Measurements from ENCODE around the gene F2.

F2 gene

DNA sequence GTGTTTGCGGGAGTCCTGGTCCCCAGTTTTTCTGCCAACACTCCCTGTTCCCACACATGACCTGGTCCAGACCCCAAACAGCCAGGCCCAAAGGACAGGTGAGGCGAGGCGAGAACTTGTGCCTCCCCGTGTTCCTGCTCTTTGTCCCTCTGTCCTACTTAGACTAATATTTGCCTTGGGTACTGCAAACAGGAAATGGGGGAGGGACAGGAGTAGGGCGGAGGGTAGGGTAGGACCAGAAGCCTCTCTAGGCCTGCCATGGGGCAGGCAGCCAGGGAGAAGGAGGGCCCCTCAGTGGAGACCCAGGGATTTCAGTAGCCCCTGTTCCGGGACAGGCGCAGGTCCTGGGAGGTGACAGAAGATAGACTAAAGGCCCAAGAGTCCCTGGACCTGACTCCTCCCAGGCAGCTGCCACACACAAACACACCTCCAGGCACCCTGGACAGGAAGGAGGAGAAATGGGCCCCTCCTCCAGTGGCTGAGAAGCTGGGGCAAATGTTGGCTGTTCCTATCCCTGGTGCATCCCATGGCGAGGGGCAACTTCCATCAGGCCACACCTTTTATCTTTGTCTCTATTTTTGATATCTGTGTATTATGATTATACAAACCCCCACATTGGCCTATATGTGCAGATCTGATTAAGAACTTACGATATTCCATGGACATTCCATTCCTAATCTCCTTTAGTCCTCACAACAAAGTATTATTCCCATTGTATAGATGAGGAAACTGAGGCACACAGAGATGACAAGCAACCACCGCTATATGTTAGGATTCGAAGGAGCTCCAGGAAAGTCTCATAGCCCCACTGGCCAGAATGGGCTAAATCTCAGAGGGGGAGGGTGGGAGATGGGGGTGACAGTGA is 626 bp upstream of the F2 start:
- DNase-seq = no peak

DNA sequence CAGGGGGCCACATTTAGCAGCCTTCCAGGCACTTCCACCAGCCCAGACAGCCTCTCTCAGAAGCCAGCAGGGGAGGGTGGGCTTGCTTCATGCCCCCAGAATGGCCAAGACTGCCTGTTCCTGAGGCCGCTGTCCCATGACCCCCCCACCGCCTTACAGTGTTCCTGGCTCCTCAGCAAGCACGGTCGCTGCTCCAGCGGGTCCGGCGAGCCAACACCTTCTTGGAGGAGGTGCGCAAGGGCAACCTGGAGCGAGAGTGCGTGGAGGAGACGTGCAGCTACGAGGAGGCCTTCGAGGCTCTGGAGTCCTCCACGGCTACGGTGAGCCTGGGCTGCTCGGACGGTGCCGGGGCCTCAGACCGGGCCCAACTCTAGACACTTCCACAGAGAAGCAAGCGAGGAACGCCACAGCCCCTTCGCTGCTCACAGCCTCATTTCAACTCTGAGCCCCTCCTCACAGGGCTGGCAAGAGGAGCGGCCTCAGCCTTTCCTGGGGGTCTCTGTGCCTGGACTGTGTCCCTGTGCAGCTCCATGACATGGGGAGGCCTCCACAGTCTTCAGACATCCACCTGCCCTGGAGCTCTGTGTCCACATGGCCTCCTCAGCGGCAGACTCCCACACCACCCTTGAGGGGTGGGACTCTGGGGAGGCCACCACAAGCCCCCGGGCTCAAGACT is 668 bp downstream of the F2 start:
- no peak for DNase-seq

DNA sequence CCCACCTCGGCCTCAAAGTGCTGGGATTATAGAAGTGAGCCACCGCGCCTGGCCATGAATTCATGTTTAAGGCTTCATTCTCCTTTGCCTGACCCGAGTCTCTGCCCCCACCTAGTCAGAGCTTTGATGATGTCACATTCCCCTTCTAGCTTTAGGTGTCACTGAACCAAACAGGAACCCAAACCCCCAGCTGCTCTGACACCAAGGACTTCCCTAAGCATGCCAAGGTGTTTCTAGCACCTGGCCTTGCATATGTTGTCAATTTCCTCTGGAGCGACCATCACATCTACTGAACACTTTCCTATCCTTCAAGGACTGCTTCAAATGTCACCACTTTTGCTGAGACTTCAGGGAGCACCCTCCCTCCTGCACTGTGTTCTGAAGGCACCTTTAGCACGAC is 2.3 kb downstream of the F2 start:
- DNase-seq = no peak

DNA sequence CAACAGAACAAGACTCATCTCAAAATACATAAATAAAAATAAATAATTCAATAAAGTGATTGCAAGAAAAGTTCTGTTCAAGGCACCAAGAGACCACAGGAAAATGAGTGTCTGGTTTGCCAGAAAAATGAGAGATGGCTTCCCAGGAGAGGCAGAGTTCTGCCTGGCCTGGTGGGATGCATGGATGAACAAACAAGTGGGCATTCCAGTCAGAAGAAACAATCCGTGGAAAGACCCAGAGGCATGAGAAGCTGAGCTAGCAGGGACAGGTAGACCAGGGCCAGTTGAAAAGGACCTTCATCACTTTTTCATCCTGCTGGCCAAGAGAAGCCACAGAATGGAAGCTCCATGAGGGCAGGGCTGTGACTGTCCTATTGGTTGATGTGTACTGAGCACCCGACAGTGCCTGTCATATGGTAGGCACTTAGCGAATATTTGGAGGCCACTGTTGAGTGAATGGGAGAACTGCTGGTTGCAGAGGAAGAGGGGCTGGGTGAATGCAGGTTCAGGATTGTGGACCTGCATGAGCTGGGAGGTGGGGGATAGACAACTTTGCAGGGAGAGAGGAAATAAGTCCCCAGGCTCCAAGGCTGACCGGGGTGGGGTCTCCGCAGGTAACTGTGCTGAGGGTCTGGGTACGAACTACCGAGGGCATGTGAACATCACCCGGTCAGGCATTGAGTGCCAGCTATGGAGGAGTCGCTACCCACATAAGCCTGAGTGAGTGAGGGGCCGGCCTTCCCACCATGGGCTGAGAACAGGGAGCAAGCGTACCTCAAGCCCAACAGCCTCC is 3.7 kb downstream of the F2 start:
- no peak for DNase-seq

DNA sequence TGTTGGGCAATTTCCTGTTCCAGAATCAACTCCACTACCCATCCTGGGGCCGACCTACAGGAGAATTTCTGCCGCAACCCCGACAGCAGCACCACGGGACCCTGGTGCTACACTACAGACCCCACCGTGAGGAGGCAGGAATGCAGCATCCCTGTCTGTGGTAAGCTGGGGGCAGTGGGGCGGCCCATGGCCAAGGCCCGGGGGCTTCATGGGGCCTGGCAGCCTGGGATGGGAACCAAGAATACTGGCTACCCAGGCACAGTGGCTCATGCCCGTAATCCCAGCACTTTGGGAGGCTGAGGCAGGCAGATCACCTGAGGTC is 4.3 kb downstream of the F2 start:
- DNase-seq = no peak

DNA sequence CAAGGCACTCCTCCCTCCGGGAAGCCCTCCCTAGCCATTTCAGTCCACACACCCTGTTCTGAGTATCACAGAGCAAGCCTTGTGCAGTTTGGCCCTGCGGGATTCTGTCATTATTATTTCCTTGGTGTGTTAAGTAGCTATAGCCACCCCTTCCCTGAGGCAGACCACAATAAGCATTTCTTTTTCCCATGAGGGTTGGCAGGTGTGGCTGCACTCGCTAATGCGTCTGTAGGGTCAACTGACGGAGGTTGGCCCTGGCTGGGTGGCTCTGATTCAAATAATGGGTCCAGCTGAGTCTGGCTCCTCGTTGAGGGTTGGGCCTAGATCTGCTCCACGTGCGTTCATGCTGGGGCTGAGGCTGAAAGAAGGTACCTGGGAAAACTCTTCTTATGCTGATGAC is 5.1 kb downstream of the F2 start:
- DNase-seq = no peak

DNA sequence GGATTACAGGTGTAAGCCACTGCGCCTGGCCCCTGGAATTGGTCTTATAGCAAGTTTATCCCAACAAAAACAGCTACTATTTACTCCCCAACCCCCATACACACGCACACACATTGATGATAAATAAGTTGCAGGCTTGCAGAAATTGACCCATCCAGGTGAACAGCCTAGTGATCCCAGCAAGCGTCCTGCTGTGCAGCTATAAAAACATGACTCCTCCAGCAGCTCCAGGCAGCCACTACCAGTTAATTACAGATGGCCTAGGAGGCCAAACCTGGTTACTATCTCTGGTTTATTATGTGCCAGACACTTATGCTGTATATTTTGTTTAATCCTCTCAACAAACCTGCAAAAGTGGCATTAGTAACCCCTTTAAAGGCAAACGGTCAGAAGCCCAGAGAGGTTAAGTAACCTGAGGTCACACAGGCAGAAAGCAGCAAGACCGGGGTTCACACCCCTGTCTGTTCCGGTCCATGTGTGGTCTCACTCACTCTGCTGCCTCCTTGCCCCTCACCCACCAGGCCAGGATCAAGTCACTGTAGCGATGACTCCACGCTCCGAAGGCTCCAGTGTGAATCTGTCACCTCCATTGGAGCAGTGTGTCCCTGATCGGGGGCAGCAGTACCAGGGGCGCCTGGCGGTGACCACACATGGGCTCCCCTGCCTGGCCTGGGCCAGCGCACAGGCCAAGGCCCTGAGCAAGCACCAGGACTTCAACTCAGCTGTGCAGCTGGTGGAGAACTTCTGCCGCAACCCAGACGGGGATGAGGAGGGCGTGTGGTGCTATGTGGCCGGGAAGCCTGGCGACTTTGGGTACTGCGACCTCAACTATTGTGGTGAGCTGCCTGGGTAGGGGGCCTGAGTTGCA is 6.6 kb downstream of the F2 start:
- DNase-seq = no peak

DNA sequence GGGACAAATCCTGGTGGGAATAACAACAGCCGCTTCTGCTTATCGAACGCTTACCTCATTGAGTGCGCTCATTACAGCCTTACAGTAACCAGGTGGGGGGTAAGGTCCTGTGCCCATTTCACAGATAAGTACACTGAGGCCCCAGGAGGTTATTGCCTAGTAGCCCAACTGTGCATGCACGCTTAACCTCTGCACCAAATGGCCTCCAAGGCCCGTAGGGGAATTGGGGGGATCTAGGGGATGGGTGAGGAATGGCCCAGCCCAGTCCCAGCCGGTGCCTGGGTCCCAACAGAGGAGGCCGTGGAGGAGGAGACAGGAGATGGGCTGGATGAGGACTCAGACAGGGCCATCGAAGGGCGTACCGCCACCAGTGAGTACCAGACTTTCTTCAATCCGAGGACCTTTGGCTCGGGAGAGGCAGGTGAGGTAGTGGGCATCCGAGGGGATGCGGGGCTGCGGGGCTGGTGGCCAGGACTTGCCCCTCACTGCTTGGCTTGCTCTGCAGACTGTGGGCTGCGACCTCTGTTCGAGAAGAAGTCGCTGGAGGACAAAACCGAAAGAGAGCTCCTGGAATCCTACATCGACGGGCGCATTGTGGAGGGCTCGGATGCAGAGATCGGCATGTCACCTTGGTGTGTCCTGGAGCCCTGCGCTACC is 7.3 kb downstream of the F2 start:
- no peak for DNase-seq

DNA sequence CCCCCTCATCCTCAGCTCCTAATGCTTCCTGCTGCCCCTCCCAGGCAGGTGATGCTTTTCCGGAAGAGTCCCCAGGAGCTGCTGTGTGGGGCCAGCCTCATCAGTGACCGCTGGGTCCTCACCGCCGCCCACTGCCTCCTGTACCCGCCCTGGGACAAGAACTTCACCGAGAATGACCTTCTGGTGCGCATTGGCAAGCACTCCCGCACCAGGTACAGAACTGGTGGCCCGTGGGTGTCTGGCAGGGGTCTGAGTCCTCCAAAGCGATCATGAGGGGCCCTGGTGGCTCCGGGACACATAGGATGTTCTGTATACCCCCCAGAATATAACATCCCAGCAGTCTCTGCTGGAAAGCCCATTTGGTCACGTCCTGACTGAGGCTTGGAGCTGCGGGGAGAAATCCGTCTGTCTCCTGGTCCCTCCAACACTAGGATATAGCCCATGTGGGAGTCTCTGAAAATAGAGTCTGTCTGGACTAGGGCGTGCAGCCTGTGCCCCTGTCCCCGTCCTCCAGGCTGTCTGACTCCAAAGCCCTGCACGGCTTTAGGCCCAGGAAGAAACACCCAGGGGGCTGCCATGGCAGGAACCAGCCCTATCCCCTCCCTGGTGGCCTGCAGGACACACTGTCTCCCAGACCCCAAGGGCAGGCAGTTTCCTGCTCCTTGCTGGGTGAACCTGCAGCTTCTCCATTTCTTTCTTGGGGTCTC is 9.1 kb downstream of the F2 start:
- no peak for DNase-seq

DNA sequence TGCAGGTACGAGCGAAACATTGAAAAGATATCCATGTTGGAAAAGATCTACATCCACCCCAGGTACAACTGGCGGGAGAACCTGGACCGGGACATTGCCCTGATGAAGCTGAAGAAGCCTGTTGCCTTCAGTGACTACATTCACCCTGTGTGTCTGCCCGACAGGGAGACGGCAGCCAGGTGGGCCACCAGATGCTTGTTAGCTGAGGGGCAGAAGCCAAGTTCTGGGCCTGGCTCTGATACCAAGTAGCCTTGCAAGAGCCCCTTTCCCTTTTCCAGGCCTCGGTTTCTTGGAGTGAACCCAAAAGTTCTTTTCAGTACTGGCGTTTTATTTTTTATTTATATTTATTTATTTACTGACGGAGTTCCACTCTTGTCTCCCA is 9.6 kb downstream of the F2 start:
- no peak for DNase-seq

DNA sequence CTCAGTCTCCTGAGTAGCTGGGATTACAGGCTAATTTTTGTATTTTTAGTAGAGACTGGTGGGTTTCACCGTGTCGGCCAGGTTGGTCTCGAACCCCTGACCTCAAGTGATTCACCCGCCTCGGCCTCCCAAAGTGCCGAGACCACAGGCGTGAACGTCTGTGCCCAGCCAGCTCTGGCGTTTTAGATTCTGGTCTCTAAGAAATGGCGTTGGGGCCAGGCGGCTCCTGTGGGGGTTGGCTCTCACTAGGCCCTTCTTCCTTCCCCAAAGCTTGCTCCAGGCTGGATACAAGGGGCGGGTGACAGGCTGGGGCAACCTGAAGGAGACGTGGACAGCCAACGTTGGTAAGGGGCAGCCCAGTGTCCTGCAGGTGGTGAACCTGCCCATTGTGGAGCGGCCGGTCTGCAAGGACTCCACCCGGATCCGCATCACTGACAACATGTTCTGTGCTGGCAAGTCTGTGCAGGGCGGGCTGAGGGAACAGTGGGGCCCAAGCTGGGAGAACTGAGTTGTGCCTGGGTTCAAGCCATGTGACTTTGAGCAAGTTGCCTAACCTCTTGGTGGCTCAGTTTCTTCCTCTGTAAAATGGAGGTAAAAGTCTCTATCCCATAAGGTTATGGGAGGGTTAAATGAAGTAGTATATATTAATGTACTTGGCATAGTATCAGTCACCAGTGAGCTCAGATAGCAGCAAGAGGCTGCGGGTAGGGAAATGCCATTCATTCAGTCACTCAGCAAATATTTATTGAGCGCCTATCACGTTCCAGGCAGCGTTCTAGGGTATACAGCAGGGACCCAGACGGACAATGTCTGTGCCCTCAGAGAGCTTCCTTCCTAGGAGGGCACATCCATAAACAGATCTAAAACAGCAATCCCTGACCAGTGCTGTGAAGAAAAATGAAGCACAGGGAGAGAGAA is 10.4 kb downstream of the F2 start:
- no peak for DNase-seq

DNA sequence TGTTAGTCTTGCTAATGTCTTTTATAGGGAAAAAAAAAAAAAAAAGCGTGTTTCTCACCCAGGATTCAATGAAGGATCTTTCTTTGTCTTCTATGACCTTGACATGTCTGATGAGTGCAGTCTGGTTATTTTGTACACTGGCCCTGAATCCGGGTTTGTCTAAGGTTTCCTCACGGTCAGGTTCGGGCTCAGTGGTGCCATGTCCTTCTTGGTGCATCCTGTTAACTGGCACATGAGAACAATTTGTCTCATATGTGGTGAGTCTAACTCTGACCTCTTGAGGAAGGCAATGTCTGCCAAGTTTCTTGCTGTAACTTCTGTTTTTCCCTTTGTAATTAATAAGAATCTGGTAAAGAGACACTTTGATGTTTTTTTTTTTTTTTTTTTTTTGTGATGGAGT is 12.5 kb downstream of the F2 start:
- DNase-seq = no peak

DNA sequence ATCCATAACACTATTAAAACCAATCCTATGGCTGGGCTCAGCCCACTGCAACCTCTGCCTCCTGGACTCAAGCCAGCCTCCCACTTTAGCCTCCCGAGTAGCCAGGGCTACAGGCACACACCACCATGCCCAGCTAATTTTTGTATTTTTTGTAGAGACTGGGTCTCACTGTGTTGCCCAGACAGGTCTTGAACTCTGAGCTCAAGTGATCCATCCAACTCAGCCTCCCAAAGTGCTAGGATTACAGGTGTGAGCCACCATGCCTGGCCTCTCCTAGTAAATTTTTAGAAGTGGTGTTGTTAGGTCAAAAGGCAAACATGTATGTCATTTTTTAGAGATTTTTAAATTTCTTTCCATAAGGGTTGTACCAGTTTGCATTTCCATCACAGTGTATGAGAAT is 14.2 kb downstream of the F2 start:
- DNase-seq = no peak

DNA sequence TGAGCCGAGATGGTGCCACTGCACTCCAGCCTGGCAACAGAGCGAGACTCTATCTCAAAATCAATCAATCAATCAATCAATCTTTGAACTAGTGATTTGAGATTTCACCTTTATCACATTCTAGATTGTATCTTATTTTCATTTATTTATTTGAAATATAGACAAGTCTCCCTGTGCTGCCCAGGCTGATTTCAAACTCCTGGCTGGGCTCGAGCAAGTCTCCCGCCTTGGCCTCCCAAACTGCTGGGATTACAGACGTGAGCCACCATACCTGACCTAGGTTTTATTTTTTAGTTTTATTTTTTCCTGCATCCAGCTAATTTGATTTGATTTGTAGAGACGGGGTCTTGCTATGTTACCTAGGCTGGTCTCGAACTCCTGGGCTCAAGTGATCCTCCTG is 17.1 kb downstream of the F2 start:
- no peak for DNase-seq

DNA sequence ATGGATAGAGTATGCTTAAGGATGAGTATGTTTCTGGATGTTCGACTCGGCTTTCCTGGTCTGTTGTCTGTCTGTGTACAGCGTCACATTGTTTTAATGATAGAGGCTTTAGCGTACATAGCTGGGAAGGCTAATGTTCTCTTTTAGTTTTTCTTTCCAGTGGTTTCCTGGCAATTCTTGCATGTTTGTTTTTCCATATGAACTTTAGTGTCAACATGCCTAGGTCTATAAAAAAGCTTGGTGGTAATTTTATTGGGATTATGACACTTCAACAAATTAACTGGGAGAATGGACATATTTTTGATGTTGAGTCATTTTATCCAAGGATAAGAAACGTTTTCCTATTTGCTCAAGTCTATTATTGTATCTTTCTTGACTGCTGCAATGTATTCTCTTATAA is 17.6 kb downstream of the F2 start:
- no peak for DNase-seq

DNA sequence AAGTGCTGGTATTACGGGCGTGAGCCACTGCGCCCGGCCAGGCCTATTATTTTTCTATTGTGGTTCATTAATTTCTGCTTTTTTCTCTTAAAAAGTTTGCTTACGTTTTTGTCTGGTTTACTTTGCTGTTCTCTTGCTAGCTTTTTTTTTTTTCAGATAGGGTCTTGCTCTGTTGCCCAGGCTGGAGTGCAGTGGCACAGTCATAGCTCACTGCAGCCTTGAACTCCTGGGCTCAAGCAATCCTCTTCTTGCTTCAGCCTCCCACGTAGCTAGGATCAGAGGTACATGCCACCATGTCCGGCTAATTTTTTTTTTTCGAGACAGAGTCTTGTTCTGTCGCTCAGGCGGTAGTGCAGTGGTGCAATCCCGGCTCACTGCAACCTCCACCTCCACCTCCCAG is 18.7 kb downstream of the F2 start:
- no peak for DNase-seq

DNA sequence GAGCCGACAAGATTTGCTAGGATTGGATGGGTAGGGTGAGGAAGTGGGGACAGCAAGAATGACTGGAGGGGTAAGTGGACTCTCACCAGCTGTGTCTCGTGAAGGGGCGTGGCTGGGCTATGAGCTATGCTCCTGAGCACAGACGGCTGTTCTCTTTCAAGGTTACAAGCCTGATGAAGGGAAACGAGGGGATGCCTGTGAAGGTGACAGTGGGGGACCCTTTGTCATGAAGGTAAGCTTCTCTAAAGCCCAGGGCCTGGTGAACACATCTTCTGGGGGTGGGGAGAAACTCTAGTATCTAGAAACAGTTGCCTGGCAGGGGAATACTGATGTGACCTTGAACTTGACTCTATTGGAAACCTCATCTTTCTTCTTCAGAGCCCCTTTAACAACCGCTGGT is 19.9 kb downstream of the F2 start:
- no peak for DNase-seq

DNA sequence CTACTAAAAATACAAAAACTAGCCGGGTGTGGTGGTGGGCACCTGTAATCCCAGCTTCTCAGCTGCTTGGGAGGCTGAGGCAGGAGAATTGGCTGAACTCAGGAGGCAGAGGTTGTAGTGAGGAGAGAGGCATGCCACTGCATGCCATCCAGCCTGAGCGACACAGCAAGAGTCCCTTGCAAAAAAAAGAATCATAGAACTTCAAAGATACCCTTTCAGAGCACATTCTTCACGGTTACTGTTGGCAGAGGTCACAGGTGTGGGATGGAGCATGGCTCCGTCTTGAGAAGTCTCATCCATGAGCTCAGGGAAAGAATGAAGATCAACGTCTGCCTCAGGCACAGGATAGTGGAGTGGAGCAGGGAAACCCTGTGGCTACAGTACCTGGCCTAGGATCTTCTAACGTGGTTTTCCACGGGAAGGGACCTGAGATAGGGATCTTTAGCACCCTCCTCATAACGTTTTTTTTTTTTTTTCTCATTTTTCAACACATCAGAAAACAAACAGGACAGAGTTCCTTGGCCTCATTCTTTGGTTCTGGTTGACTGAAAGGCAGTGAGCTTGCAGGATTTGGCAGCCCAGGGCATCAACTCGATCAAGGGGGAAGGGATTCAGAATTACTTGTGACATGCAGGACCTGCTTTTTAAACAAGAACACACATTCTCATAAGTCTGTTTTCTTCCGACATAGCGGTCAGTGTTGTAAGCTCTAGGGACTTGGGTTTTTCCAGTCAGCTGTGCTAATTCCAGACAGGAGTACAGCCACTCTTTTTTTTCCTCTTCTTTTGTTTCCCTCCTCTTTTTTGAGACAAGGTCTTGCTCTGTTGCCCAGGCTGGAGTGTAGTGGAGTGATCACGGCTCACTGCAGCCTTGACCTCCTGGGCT is 22.8 kb downstream of the F2 start:
- no peak for DNase-seq

DNA sequence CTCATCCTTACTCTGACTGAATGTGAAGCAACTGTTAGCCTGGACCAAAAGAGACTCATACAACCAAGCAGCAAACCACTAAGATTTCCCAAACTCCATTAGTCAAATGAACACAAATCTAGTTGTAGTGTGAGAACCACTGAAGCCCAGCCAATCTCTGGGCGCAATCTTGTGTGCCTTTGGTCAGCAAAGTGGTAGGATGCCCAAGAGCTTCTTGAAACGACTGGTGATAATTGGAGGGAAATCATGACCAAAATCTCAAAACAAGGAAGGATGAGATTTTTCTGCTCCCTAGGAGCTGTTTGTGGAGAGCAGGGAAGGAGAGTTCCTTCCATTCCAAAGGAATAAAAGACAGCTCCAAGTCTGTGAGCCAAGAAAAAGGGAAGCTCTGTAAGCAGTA is 24.0 kb downstream of the F2 start:
- no peak for DNase-seq
